Duodenal mucosa (tissue), 2 donors: ENCODE data around the gene WNK3.

Experiments
- H3K27ac ChIP-seq: one replicate; pipeline ENCODE4 v1.7.0; 2013; ENCODE audit warnings: low read depth, low read length
- H3K27me3 ChIP-seq, 2 donors: one replicate each; pipeline ENCODE4 v1.7.0; 2013; ENCODE audit warnings: low read length in 2 of 2, control low read depth in 1 of 2; ENCODE audit not compliant: insufficient read depth in 2 of 2, control insufficient read depth in 1 of 2
- H3K36me3 ChIP-seq, 2 donors: one replicate each; pipeline ENCODE4 v1.7.0; 2013; ENCODE audit warnings: low read length in 2 of 2, control low read depth in 1 of 2; ENCODE audit not compliant: insufficient read depth in 2 of 2, control insufficient read depth in 1 of 2
- H3K4me1 ChIP-seq, 2 donors: one replicate each; pipeline ENCODE4 v1.7.0; 2013; ENCODE audit warnings: low read length in 2 of 2, control low read depth in 1 of 2; ENCODE audit not compliant: insufficient read depth in 2 of 2, control insufficient read depth in 1 of 2
- H3K4me3 ChIP-seq, 2 donors: one replicate each; pipeline ENCODE4 v1.7.0; 2013; ENCODE audit warnings: low read length in 2 of 2, low read depth in 1 of 2
- H3K9ac ChIP-seq, 2 donors: one replicate each; pipeline ENCODE4 v1.7.0; 2013; ENCODE audit warnings: low read length in 2 of 2, low read depth in 1 of 2
- H3K9me3 ChIP-seq, 2 donors: one replicate each; pipeline ENCODE4 v1.7.0; 2013; ENCODE audit warnings: low read length in 2 of 2, control low read depth in 1 of 2; ENCODE audit not compliant: control insufficient read depth in 1 of 2

Gene WNK3

GRCh38 chrX:54320067-54320466 lies 37.8 kb downstream of the WNK3 start:
- Histone ChIP-seq H3K27ac (no peak overlapping the region), H3K36me3 (no peaks in the 10 kb centered on the region), H3K4me3 (no peak overlapping the region), H3K4me1 (no peaks in the 10 kb centered on the region), H3K9ac (no peak overlapping the region), H3K27me3 (no peaks in the 10 kb centered on the region), H3K9me3 (no peaks in the 10 kb centered on the region)

- H3K27ac ChIP-seq: no peak overlapping the region
Measured at GRCh38 chrX:54306379-54306778, 51.5 kb downstream of the WNK3 start.

GRCh38 chrX:54301516-54301915 lies 56.3 kb downstream of the WNK3 start:
- H3K27me3 ChIP-seq: no peaks in the 10 kb centered on the region
- H3K27ac ChIP-seq: no peak overlapping the region
- no peaks in the 10 kb centered on the region for H3K4me1 ChIP-seq
- H3K36me3 ChIP-seq: no peaks in the 10 kb centered on the region
- no peaks in the 10 kb centered on the region for H3K9me3 ChIP-seq
- no peak overlapping the region for H3K4me3 ChIP-seq
- no peak overlapping the region for H3K9ac ChIP-seq

More at GRCh38 chrX:54306379-54306778, 51.5 kb downstream of the WNK3 start:
- no peaks in the 10 kb centered on the region for H3K4me1 ChIP-seq
- H3K27me3 ChIP-seq: no peaks in the 10 kb centered on the region
- H3K36me3 ChIP-seq: no peaks in the 10 kb centered on the region
- no peaks in the 10 kb centered on the region for H3K9me3 ChIP-seq
- no peak overlapping the region for H3K4me3 ChIP-seq
- no peak overlapping the region for H3K9ac ChIP-seq

GRCh38 chrX:54294306-54294705 lies 63.5 kb downstream of the WNK3 start:
- no peaks in the 10 kb centered on the region for H3K27me3 ChIP-seq
- no peak overlapping the region for H3K9ac ChIP-seq
- H3K4me3 ChIP-seq: no peak overlapping the region
- no peaks in the 10 kb centered on the region for H3K4me1 ChIP-seq
- no peak overlapping the region for H3K27ac ChIP-seq
- H3K9me3 ChIP-seq: no peaks in the 10 kb centered on the region
- no peaks in the 10 kb centered on the region for H3K36me3 ChIP-seq

GRCh38 chrX:54292755-54293154 lies 65.1 kb downstream of the WNK3 start:
- Histone ChIP-seq H3K9ac (no peak overlapping the region), H3K9me3 (no peaks in the 10 kb centered on the region), H3K4me1 (no peaks in the 10 kb centered on the region), H3K27me3 (no peaks in the 10 kb centered on the region), H3K36me3 (no peaks in the 10 kb centered on the region), H3K27ac (no peak overlapping the region), H3K4me3 (no peak overlapping the region)

GRCh38 chrX:54291758-54292157 lies 66.1 kb downstream of the WNK3 start:
- Histone ChIP-seq H3K36me3 (no peaks in the 10 kb centered on the region), H3K9me3 (no peaks in the 10 kb centered on the region), H3K27ac (no peak overlapping the region), H3K9ac (no peak overlapping the region), H3K4me1 (no peaks in the 10 kb centered on the region), H3K27me3 (no peaks in the 10 kb centered on the region), H3K4me3 (no peak overlapping the region)

- no peak overlapping the region for H3K4me3 ChIP-seq
- H3K36me3 ChIP-seq: no peaks in the 10 kb centered on the region
- H3K27me3 ChIP-seq: no peaks in the 10 kb centered on the region
- H3K9me3 ChIP-seq: no peaks in the 10 kb centered on the region
- H3K4me1 ChIP-seq: no peaks in the 10 kb centered on the region
- no peak overlapping the region for H3K27ac ChIP-seq
- H3K9ac ChIP-seq: no peak overlapping the region
Measured at GRCh38 chrX:54288968-54289367, 68.9 kb downstream of the WNK3 start.

GRCh38 chrX:54288277-54288676 lies 69.6 kb downstream of the WNK3 start:
- Histone ChIP-seq H3K36me3 (no peaks in the 10 kb centered on the region), H3K27me3 (no peaks in the 10 kb centered on the region), H3K9ac (no peak overlapping the region), H3K4me1 (no peaks in the 10 kb centered on the region), H3K4me3 (no peak overlapping the region), H3K9me3 (no peaks in the 10 kb centered on the region), H3K27ac (no peak overlapping the region)

GRCh38 chrX:54281676-54282075 lies 76.2 kb downstream of the WNK3 start:
- Histone ChIP-seq H3K27me3 (no peaks in the 10 kb centered on the region), H3K36me3 (no peaks in the 10 kb centered on the region), H3K9me3 (no peaks in the 10 kb centered on the region), H3K27ac (no peak overlapping the region), H3K9ac (no peak overlapping the region), H3K4me3 (no peak overlapping the region), H3K4me1 (no peaks in the 10 kb centered on the region)

- H3K4me1 ChIP-seq: no peaks in the 10 kb centered on the region
- no peaks in the 10 kb centered on the region for H3K9me3 ChIP-seq
- H3K4me3 ChIP-seq: no peak overlapping the region
- H3K36me3 ChIP-seq: no peaks in the 10 kb centered on the region
- no peak overlapping the region for H3K27ac ChIP-seq
- no peak overlapping the region for H3K9ac ChIP-seq
- no peaks in the 10 kb centered on the region for H3K27me3 ChIP-seq
Measured at GRCh38 chrX:54280466-54280865, 77.4 kb downstream of the WNK3 start.

- Histone ChIP-seq H3K36me3 (no peaks in the 10 kb centered on the region), H3K4me1 (no peaks in the 10 kb centered on the region), H3K4me3 (no peak overlapping the region), H3K9me3 (no peaks in the 10 kb centered on the region), H3K9ac (no peak overlapping the region), H3K27ac (no peak overlapping the region), H3K27me3 (no peaks in the 10 kb centered on the region)
Measured at GRCh38 chrX:54271664-54272063, 86.2 kb downstream of the WNK3 start.
